ENCODE results near the gene ING5. TPM values are rescaled to one million over a fixed set of nuclear protein-coding genes. Genes with fewer than 3 reads are reported as not detected.

The ING5 gene
- total and polyA plus RNA-seq, 2 donors (not counting 3 experiments of a cell fraction or from before 2014, with no cell fraction given): 24.5 to 33.4 TPM

DNA sequence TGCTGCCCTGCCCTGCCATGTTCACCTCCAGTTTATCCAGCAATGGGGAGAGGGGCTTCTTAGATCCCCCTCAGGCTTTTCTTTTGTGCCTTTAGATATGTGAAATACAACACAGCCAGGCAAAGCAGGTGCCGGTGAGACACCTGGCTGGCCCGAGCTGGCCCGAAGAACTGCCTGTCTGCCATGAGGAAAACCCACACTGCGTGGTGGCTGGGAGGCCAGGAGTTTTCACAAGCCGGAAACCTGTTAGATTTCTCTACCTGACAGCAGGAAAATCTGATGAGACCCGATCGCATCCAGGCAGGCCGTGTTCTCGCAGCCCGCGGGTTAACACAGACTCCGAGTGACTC, 69.1 kb downstream of the ING5 start:
- dilution Hi-C loops (cut with MboI; ENCODE audit: extremely low pct_ligation_motif_present, low sequenced_read_pairs): no loop called here
- POLR2A ChIA-PET: no interaction called here

More for the DNA sequence above, 69.1 kb downstream of the ING5 start:
- Histone ChIP-seq H3K27ac (ENCODE audit: insufficient read depth, low read depth, low read length) (no peak overlapping the region), H2AFZ (ENCODE audit: low read depth, low read length) (no peak overlapping the region), H3K9me1 (replicated peaks; ENCODE audit: control insufficient read depth, extremely low read depth, insufficient read depth, low read length) (no peaks in the 10 kb centered on the region), H3K4me2 (ENCODE audit: insufficient read depth, low read length) (no peak overlapping the region), H3K4me3 (replicated peaks in 1 of 3; ENCODE audit: insufficient read depth in 1 of 3, low read depth in 1 of 3, low read length in 3 of 3) (no peak overlapping the region), H3K36me3 (ENCODE audit: control insufficient read depth in 2 of 2, extremely low read depth in 1 of 2, insufficient read depth in 2 of 2, low read length in 2 of 2) (peaks cover 0 to 2% of the 10 kb centered on the region in 2 experiments), H3K79me2 (ENCODE audit: control insufficient read depth, insufficient read depth, low read length) (no peaks in the 10 kb centered on the region), H4K20me1 (replicated peaks; ENCODE audit: control insufficient read depth, extremely low read depth, insufficient read depth, low read length) (no peaks in the 10 kb centered on the region), H3K9ac (replicated peaks; ENCODE audit: extremely low read depth, insufficient read depth, low read length) (no peak overlapping the region), H3K4me1 (ENCODE audit: control insufficient read depth, extremely low read depth, insufficient read depth, low read length) (peaks cover 5% of the 10 kb centered on the region), H3K9me3 (replicated peaks; ENCODE audit: control insufficient read depth, insufficient read depth, low read length) (no peaks in the 10 kb centered on the region), H3K27me3 (ENCODE audit: control insufficient read depth in 2 of 2, insufficient read depth in 2 of 2, low read length in 2 of 2) (no peaks in the 10 kb centered on the region)
- CTCF ChIA-PET: interaction anchor here (1.2 kb wide), 1 partner anchor 33 kb away, joined by 4 read pairs; no protein-coding TSS in a partner anchor
- no peak for DNase-seq (ENCODE audit: low read depth, low spot score)
- BruUV-seq (replicated peaks): no TSS peak
- TF ChIP-seq FOS (IDR thresholded peaks at IDR 0.05; ENCODE audit: borderline replicate concordance, insufficient read depth, low read length) (no peak), MYC (IDR thresholded peaks at IDR 0.05; ENCODE audit: low read depth, low read length) (no peak), JUN (IDR thresholded peaks at IDR 0.05; ENCODE audit: borderline replicate concordance, insufficient read depth, insufficient read length, low read depth) (no peak), EZH2 (IDR thresholded peaks at IDR 0.05; ENCODE audit: borderline replicate concordance, low read depth, low read length, severe bottlenecking) (no peak), POLR2AphosphoS5 (IDR thresholded peaks at IDR 0.05; ENCODE audit: insufficient read depth, low read depth, low read length) (no peak), GATA2 (IDR thresholded peaks at IDR 0.05; ENCODE audit: insufficient read depth, insufficient read length, low read depth, low read length) (no peak), POLR2A (IDR thresholded peaks at IDR 0.05; ENCODE audit: low read depth, low read length) (no peak)
- TF ChIP-seq, protein P1, sequence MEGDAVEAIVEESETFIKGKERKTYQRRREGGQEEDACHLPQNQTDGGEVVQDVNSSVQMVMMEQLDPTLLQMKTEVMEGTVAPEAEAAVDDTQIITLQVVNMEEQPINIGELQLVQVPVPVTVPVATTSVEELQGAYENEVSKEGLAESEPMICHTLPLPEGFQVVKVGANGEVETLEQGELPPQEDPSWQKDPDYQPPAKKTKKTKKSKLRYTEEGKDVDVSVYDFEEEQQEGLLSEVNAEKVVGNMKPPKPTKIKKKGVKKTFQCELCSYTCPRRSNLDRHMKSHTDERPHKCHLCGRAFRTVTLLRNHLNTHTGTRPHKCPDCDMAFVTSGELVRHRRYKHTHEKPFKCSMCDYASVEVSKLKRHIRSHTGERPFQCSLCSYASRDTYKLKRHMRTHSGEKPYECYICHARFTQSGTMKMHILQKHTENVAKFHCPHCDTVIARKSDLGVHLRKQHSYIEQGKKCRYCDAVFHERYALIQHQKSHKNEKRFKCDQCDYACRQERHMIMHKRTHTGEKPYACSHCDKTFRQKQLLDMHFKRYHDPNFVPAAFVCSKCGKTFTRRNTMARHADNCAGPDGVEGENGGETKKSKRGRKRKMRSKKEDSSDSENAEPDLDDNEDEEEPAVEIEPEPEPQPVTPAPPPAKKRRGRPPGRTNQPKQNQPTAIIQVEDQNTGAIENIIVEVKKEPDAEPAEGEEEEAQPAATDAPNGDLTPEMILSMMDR (IDR thresholded peaks at IDR 0.05; ENCODE audit: extremely low read depth in 1 of 2, insufficient read depth in 1 of 2, low read depth in 1 of 2, low read length in 2 of 2): no peak
- TF ChIP-seq, protein P2, sequence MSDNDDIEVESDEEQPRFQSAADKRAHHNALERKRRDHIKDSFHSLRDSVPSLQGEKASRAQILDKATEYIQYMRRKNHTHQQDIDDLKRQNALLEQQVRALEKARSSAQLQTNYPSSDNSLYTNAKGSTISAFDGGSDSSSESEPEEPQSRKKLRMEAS (IDR thresholded peaks at IDR 0.05; ENCODE audit: insufficient read depth, insufficient read length): no peak
- no peak for FAIRE-seq
- intact Hi-C loops (cut with micrococcal nuclease): no loop called here

Measured in endothelial cell of umbilical vein (primary cell).